Endothelial cell of umbilical vein (primary cell): ENCODE data around the gene BCOR. TPM values are rescaled to one million over a fixed set of nuclear protein-coding genes. Genes with fewer than 3 reads are reported as not detected.

ENCODE experiments used
- BruUV-seq: library from RNA; stranded (reverse); fragments of 400-500 nt; replicated peaks from 2 replicates; lab custom pipeline; 2021; lab: Mats Ljungman, UMichigan
- CTCF ChIA-PET: fragments of 300-600, 350-600 bp; sonication (Branson Sonifier 250); formaldehyde crosslinking; loops from one replicate; lab custom pipeline; 2021; ENCODE audit warnings: antibody characterized with exemption, inconsistent platforms; lab: Charles Lee
- POLR2A ChIA-PET: fragments of 300-600, 350-600 bp; sonication (Branson Sonifier 250); formaldehyde crosslinking; loops from one replicate; lab custom pipeline; 2021; ENCODE audit warnings: antibody characterized with exemption, inconsistent platforms; lab: Charles Lee
- DNase-seq: peaks from one replicate; pipeline ENCODE4 v3.0.0-alpha.2; 2011; ENCODE audit warnings: low read depth, low spot score
- FAIRE-seq: peaks from 2 replicates; lab custom pipeline; 2011; peaks lifted over from hg19 to GRCh38; lab: Jason Lieb, UNC
- H2AFZ ChIP-seq: 2 replicates; pipeline ENCODE4 v1.6.0; 2012; ENCODE audit warnings: low read depth, low read length, control low read depth, inconsistent platforms
- H3K27ac ChIP-seq: 2 replicates; pipeline ENCODE4 v1.5.1; 2011; ENCODE audit warnings: low read depth, mild to moderate bottlenecking, control low read depth, low read length, moderate library complexity; ENCODE audit not compliant: insufficient read depth
- H3K27me3 ChIP-seq, 2 experiments: 2 replicates each; pipeline versions ENCODE4 v1.6.0 to v1.6.1; 2011; ENCODE audit warnings: low read length in 2 of 2, mixed read lengths in 1 of 2; ENCODE audit not compliant: control insufficient read depth in 2 of 2, insufficient read depth in 2 of 2
- H3K36me3 ChIP-seq, 2 experiments: 2 replicates in 1 of 2; 3 replicates in 1 of 2; pipeline ENCODE4 v1.5.1; 2011; ENCODE audit warnings: low read length in 2 of 2, mild to moderate bottlenecking in 1 of 2, moderate library complexity in 1 of 2; ENCODE audit not compliant: control insufficient read depth in 2 of 2, insufficient read depth in 2 of 2; ENCODE audit errors: extremely low read depth in 1 of 2
- H3K4me1 ChIP-seq: 3 replicates; pipeline ENCODE4 v1.5.1; 2011; ENCODE audit warnings: mild to moderate bottlenecking, low read length; ENCODE audit not compliant: control insufficient read depth, insufficient read depth; ENCODE audit errors: extremely low read depth
- H3K4me2 ChIP-seq: 2 replicates; pipeline ENCODE4 v1.6.1; 2011; ENCODE audit warnings: low read length, control low read depth, mixed read lengths; ENCODE audit not compliant: insufficient read depth
- H3K4me3 ChIP-seq, 3 experiments: fragments of 200-600 bp in 1 of 3; sonication (generic), shearing (Covaris generic) in 1 of 3; replicated peaks in 1 of 3; 2 replicates each; pipeline ENCODE4 v1.5.1; 2011 to 2016; ENCODE audit warnings: control low read depth in 3 of 3, low read length in 3 of 3, mild to moderate bottlenecking in 2 of 3, inconsistent platforms in 1 of 3, low read depth in 1 of 3, moderate library complexity in 1 of 3; ENCODE audit not compliant: insufficient read depth in 1 of 3
- H3K79me2 ChIP-seq: 2 replicates; pipeline ENCODE4 v1.6.0; 2012; ENCODE audit warnings: low read length, inconsistent platforms; ENCODE audit not compliant: control insufficient read depth, insufficient read depth
- H3K9ac ChIP-seq: replicated peaks from 2 replicates; pipeline ENCODE3; 2011; ENCODE audit warnings: low read length, control low read depth; ENCODE audit not compliant: insufficient read depth; ENCODE audit errors: extremely low read depth
- H3K9me1 ChIP-seq: replicated peaks from 3 replicates; pipeline ENCODE4 v1.6.0; 2011; ENCODE audit warnings: mild to moderate bottlenecking, low read length; ENCODE audit not compliant: control insufficient read depth, insufficient read depth; ENCODE audit errors: extremely low read depth
- H3K9me3 ChIP-seq: replicated peaks from 2 replicates; pipeline ENCODE4 v1.5.1; 2012; ENCODE audit warnings: low read length, inconsistent platforms; ENCODE audit not compliant: control insufficient read depth, insufficient read depth
- H4K20me1 ChIP-seq: replicated peaks from 2 replicates; pipeline ENCODE3; 2011; ENCODE audit warnings: mild to moderate bottlenecking, low read length; ENCODE audit not compliant: control insufficient read depth, insufficient read depth; ENCODE audit errors: extremely low read depth
- EZH2 ChIP-seq: IDR thresholded peaks from 2 replicates; pipeline ENCODE4 v1.6.1; 2012; ENCODE audit warnings: borderline replicate concordance, low read depth, mild to moderate bottlenecking, moderate library complexity, low read length, inconsistent platforms; ENCODE audit not compliant: severe bottlenecking
- FOS ChIP-seq: IDR thresholded peaks from 2 replicates; pipeline ENCODE4 v1.6.1; 2011; ENCODE audit warnings: mild to moderate bottlenecking, low read length, moderate library complexity, borderline replicate concordance; ENCODE audit not compliant: insufficient read depth
- GATA2 ChIP-seq: IDR thresholded peaks from 2 replicates; pipeline ENCODE4 v1.7.0; 2011; ENCODE audit warnings: low read depth, mild to moderate bottlenecking, moderate library complexity, mixed read lengths, low read length; ENCODE audit not compliant: insufficient read length, insufficient read depth
- JUN ChIP-seq: IDR thresholded peaks from 2 replicates; pipeline ENCODE4 v1.6.1; 2011; ENCODE audit warnings: borderline replicate concordance, low read depth; ENCODE audit not compliant: insufficient read length, insufficient read depth
- MAX ChIP-seq: IDR thresholded peaks from 2 replicates; pipeline ENCODE4 v1.6.1; 2011; ENCODE audit not compliant: insufficient read depth, insufficient read length
- POLR2A ChIP-seq: IDR thresholded peaks from 2 replicates; pipeline ENCODE4 v1.6.1; 2012; ENCODE audit warnings: low read depth, mild to moderate bottlenecking, control low read depth, low read length
- POLR2AphosphoS5 ChIP-seq: IDR thresholded peaks from 2 replicates; pipeline ENCODE4 v1.6.1; 2012; ENCODE audit warnings: low read depth, mild to moderate bottlenecking, control low read depth, low read length, moderate library complexity; ENCODE audit not compliant: insufficient read depth
- dilution Hi-C: fragments of 300-500 bp; cut with MboI; formaldehyde crosslinking; loops from one replicate; pipeline ENCODE4 v1.15.0; 2019; ENCODE audit warnings: low sequenced_read_pairs; ENCODE audit not compliant: extremely low pct_ligation_motif_present
- intact Hi-C: fragments of 100-400 bp; cut with micrococcal nuclease; formaldehyde crosslinking; loops from one replicate; pipeline ENCODE4 v1.10.0; 2022
- polyA plus RNA-seq, 4 experiments: library from polyadenylated mRNA; depleted of rRNA in 3 of 4; stranded (reverse) in 3 of 4; unstranded in 1 of 4; fragments of >200 nt; gene quantifications; 2 replicates each; pipeline versions ENCODE4 v1.2.1 to v1.2.3, GENCODE V29; 2011 to 2012; ENCODE audit warnings: missing spikeins in 1 of 4
- total RNA-seq: library from RNA; stranded (reverse); gene quantifications from 2 replicates; pipeline ENCODE4 v1.2.3, GENCODE V29; 2021
- TF ChIP-seq, protein P1 (sequence below), 2 donors: IDR thresholded peaks; 1 replicate in 1 of 2; 2 replicates in 1 of 2; pipeline ENCODE4 v1.5.1; 2011; ENCODE audit warnings: low read length in 2 of 2, mild to moderate bottlenecking in 2 of 2, moderate library complexity in 2 of 2, control low read depth in 1 of 2, inconsistent platforms in 1 of 2, low read depth in 1 of 2; ENCODE audit not compliant: insufficient read depth in 1 of 2; ENCODE audit errors: extremely low read depth in 1 of 2

BCOR gene
- total and polyA plus RNA-seq, 2 donors (not counting 3 experiments of a cell fraction or from before 2014, with no cell fraction given): 10.1 to 24.2 TPM

- Histone ChIP-seq H3K36me3 (no peaks in the 10 kb centered on the region), H3K9me3 (no peaks in the 10 kb centered on the region), H3K9ac (no peak overlapping the region), H3K27me3 (no peaks in the 10 kb centered on the region), H3K79me2 (peaks cover 45% of the 10 kb centered on the region), H3K9me1 (no peaks in the 10 kb centered on the region), H3K27ac (no peak overlapping the region), H3K4me3 (no peak overlapping the region), H2AFZ (no peak overlapping the region), H3K4me2 (no peak overlapping the region), H3K4me1 (peaks cover 9% of the 10 kb centered on the region), H4K20me1 (no peaks in the 10 kb centered on the region)
- FAIRE-seq: no peak
- intact Hi-C loops (no loop called here), dilution Hi-C loops (no loop called here)
- DNase-seq: no peak
- TF ChIP-seq GATA2: no peak
- no peak for TF ChIP-seq POLR2AphosphoS5
- no peak for TF ChIP-seq EZH2
- no peak for TF ChIP-seq POLR2A
- TF ChIP-seq MAX: no peak
- no peak for TF ChIP-seq JUN
- TF ChIP-seq, protein P1, sequence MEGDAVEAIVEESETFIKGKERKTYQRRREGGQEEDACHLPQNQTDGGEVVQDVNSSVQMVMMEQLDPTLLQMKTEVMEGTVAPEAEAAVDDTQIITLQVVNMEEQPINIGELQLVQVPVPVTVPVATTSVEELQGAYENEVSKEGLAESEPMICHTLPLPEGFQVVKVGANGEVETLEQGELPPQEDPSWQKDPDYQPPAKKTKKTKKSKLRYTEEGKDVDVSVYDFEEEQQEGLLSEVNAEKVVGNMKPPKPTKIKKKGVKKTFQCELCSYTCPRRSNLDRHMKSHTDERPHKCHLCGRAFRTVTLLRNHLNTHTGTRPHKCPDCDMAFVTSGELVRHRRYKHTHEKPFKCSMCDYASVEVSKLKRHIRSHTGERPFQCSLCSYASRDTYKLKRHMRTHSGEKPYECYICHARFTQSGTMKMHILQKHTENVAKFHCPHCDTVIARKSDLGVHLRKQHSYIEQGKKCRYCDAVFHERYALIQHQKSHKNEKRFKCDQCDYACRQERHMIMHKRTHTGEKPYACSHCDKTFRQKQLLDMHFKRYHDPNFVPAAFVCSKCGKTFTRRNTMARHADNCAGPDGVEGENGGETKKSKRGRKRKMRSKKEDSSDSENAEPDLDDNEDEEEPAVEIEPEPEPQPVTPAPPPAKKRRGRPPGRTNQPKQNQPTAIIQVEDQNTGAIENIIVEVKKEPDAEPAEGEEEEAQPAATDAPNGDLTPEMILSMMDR (IDR thresholded peaks at IDR 0.05; ENCODE audit: extremely low read depth in 1 of 2, insufficient read depth in 1 of 2, low read depth in 1 of 2, low read length in 2 of 2): no peak
- TF ChIP-seq FOS: no peak
- ChIA-PET POLR2A (no interaction called here), CTCF (no interaction called here)
- BruUV-seq: no TSS peak
Measured at GRCh38 chrX:40082447-40083119, 15.2 kb downstream of the BCOR start.
